ENCODE results near the gene ANKLE2. TPM values are rescaled to one million over a fixed set of nuclear protein-coding genes. Genes with fewer than 3 reads are reported as not detected.

The ANKLE2 gene
- total and polyA plus RNA-seq, 10 of the 15 experiments (the other 5 are each of a cell fraction or from before 2014, with no cell fraction given), result 4.3 to 89.4 (median 53.0) TPM

DNA sequence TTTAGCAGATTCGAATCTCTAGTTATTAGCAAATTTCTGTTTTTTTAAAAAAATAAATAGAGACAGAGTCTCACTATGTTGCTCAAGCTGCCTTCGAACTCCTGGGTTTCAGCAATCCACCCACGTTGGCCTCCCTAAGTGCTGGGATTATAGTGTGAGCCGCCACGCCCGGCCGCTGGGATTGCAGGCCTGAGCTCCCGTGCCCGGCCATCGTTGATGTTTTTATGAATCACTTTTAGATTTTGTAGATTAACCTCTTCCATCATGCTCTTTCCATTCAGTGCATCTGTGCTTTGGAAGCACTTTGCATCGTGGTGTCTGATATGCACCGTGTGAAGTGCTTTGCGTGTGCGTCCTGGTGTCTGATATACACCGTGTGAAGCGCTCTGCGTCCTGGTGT is 30.1 kb downstream of the ANKLE2 start:
- H3K4me1 ChIP-seq (ENCODE audit: control insufficient read depth, insufficient read depth, low read length), result no peaks in the 10 kb centered on the region
- no peak overlapping the region for H2AFZ ChIP-seq (ENCODE audit: control insufficient read depth, low read depth, low read length)
- no TSS peak for BruUV-seq (replicated peaks)
- no peak overlapping the region for H3K4me2 ChIP-seq (ENCODE audit: control insufficient read depth, insufficient read depth)
- in situ Hi-C loops (cut with MboI) (no loop called here), intact Hi-C loops (cut with micrococcal nuclease; ENCODE audit: unreplicated experiment) (no loop called here)
- no peaks in the 10 kb centered on the region; the same call in 2 of the 3 replicates for H3K9me3 ChIP-seq (replicated peaks; ENCODE audit: control insufficient read depth, insufficient read depth, low read length)
- CTCF ChIA-PET, result no interaction called here
- SMC1A ChIA-PET (ENCODE audit: uncharacterized antibody, unreplicated experiment), result no interaction called here
- ATAC-seq (no peak), DNase-seq (ENCODE audit: low read depth, low spot score) (no peak), FAIRE-seq (no peak)
- no peaks in the 10 kb centered on the region for H3K79me2 ChIP-seq (ENCODE audit: control insufficient read depth, insufficient read depth, low read length)
- POLR2A ChIA-PET, result no interaction called here
- TF ChIP-seq SIN3A (IDR thresholded peaks at IDR 0.05; ENCODE audit: low read depth, low read length) (no peak), SMAD5 (IDR thresholded peaks at IDR 0.05; ENCODE audit: low read depth) (no peak), BCLAF1 (IDR thresholded peaks at IDR 0.05) (no peak), CBX3 (IDR thresholded peaks at IDR 0.05; ENCODE audit: borderline replicate concordance, low read depth) (no peak), IKZF2 (IDR thresholded peaks at IDR 0.05) (no peak), REST (IDR thresholded peaks at IDR 0.05; ENCODE audit: low read depth, low read length) (no peak), ZNF622 (IDR thresholded peaks at IDR 0.05) (no peak)
- TF ChIP-seq, protein P1, sequence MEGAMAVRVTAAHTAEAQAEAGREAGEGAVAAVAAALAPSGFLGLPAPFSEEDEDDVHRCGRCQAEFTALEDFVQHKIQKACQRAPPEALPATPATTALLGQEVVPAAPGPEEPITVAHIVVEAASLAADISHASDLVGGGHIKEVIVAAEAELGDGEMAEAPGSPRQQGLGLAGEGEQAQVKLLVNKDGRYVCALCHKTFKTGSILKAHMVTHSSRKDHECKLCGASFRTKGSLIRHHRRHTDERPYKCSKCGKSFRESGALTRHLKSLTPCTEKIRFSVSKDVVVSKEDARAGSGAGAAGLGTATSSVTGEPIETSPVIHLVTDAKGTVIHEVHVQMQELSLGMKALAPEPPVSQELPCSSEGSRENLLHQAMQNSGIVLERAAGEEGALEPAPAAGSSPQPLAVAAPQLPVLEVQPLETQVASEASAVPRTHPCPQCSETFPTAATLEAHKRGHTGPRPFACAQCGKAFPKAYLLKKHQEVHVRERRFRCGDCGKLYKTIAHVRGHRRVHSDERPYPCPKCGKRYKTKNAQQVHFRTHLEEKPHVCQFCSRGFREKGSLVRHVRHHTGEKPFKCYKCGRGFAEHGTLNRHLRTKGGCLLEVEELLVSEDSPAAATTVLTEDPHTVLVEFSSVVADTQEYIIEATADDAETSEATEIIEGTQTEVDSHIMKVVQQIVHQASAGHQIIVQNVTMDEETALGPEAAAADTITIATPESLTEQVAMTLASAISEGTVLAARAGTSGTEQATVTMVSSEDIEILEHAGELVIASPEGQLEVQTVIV (IDR thresholded peaks at IDR 0.05; ENCODE audit: borderline replicate concordance, partially characterized antibody), result no peak
- no peak overlapping the region for H3K9ac ChIP-seq (ENCODE audit: control insufficient read depth, insufficient read depth, low read length)
- RAD21 ChIA-PET (ENCODE audit: unreplicated experiment), result no interaction called here
- H3K36me3 ChIP-seq (ENCODE audit: control insufficient read depth in 2 of 2, insufficient read depth in 2 of 2, low read length in 1 of 2), result peaks cover 31 to 46% of the 10 kb centered on the region in 2 experiments
- no peak overlapping the region for H3K27ac ChIP-seq (ENCODE audit: control insufficient read depth, insufficient read depth)
- WGBS (ENCODE audit: insufficient coverage, insufficient replicate concordance, low lambda C conversion rate, missing lambda C conversion rate), result 95% methylated on average over 17 of the region's 17 CpGs
- H3K4me3 ChIP-seq, result no peak overlapping the region
- no peaks in the 10 kb centered on the region for H4K20me1 ChIP-seq (ENCODE audit: control insufficient read depth, insufficient read depth)
- no peaks in the 10 kb centered on the region for H3K27me3 ChIP-seq (replicated peaks in 1 of 2; ENCODE audit: control insufficient read depth in 2 of 2, insufficient read depth in 2 of 2, low read length in 1 of 2)
